Dendritic cell treated with granulocyte-macrophage colony-stimulating factor and Interleukin-4, amounts not matched to agents 40 ng/mL and 50 ng/mL, for 4 days (primary cell): ENCODE results near the gene EMILIN3.

Experiments used
- H3K27ac Mint-ChIP-seq: one replicate; pipeline ENCODE4 v1.8.0; 2022; ENCODE audit warnings: mild to moderate bottlenecking, mixed read lengths
- H3K27me3 Mint-ChIP-seq: one replicate; pipeline ENCODE4 v1.8.0; 2022; ENCODE audit warnings: mild to moderate bottlenecking, mixed read lengths
- H3K36me3 Mint-ChIP-seq: one replicate; pipeline ENCODE4 v1.8.0; 2022; ENCODE audit warnings: low read depth, mixed read lengths
- H3K4me1 Mint-ChIP-seq: one replicate; pipeline ENCODE4 v1.8.0; 2022; ENCODE audit warnings: low read depth, mixed read lengths
- H3K4me3 Mint-ChIP-seq: one replicate; pipeline ENCODE4 v1.8.0; 2022; ENCODE audit warnings: mild to moderate bottlenecking, moderate library complexity, mixed read lengths
- H3K9me3 Mint-ChIP-seq: one replicate; pipeline ENCODE4 v1.8.0; 2022; ENCODE audit warnings: mixed read lengths
- intact Hi-C: fragments of 100-400 bp; cut with micrococcal nuclease; formaldehyde crosslinking; loops from one replicate; pipeline ENCODE4 v1.15.0; 2022

The EMILIN3 gene

DNA sequence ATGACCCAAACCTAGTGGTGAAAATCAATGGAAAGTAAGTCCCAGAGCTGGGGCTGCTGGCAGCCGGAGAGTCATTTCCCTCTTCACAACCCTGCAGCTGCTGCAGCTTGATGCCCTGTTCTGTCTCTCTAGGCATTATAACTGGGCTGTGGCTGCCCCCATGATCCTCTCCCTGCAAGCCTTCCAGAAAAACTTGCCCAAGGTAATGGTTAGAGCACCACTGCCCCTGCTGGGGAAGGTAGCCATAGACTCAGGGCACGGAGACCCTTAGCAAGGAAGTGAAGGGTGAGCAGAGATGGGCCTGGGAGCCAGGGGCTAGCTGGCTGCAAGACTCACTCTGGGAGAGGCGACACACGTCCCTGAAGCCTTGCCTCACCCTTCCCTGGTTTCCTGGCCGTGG lies 14.0 kb downstream of the EMILIN3 start:
- intact Hi-C loops, result no loop called here
- Mint-ChIP-seq H3K9me3 (no peaks in the 10 kb centered on the region), H3K27ac (no peak overlapping the region), H3K27me3 (peaks cover 15% of the 10 kb centered on the region), H3K36me3 (no peaks in the 10 kb centered on the region), H3K4me3 (no peak overlapping the region), H3K4me1 (peaks cover 7% of the 10 kb centered on the region)

DNA sequence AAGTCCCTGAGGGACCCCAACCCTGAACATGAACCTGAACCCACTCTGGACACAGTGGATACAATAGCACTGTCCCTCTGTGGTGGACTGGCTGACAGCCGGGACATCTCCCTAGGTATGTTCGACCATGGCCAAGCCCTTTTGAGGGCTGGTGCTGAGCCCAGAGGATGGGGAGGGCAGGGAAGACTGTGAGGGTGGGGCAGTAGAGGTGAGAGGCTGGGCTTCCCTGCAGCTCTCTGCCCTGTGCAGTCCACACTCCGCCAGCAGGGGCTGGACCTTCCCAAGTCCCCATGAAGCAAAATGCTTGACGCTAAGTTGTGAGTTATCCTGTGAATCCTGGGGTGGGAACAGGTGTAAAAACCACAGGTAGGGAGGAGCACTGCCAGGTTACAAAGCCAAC lies 14.5 kb downstream of the EMILIN3 start:
- H3K27ac Mint-ChIP-seq, result no peak overlapping the region
- peaks cover 15% of the 10 kb centered on the region for H3K27me3 Mint-ChIP-seq
- H3K36me3 Mint-ChIP-seq, result no peaks in the 10 kb centered on the region
- no peaks in the 10 kb centered on the region for H3K9me3 Mint-ChIP-seq
- H3K4me3 Mint-ChIP-seq, result no peak overlapping the region
- intact Hi-C loops, result no loop called here
- peaks cover 7% of the 10 kb centered on the region for H3K4me1 Mint-ChIP-seq

DNA sequence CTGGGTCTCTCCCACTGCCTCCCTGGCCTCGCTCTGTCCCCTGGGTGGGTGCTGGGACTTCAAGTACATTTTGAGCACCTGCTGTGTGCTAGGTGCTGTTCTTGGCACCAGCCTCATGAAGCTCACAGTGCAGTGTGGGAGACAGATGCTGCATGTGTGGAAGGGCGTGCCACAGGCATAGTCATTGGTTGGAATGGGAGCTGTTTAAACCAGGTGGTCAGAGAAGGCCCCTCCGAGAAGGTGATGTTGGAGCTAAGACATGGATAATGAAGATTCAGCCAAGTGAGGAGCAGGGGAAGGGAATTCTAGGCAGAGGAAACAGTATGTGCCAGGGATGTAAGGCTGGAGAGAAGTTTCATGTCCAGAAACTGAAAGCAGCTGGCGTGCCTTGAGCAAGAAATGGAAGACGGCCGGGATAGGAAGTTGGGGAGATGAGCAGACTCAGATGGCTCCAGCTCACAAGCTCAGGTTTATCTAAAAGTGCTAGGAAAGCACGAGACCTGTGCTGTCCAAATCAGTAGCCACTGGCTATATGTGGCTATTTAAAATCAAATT lies 16.1 kb downstream of the EMILIN3 start:
- Mint-ChIP-seq H3K4me1 (peaks cover 7% of the 10 kb centered on the region), H3K4me3 (no peak overlapping the region), H3K27ac (no peak overlapping the region), H3K36me3 (no peaks in the 10 kb centered on the region), H3K27me3 (peaks cover 15% of the 10 kb centered on the region), H3K9me3 (no peaks in the 10 kb centered on the region)
- intact Hi-C loops, result no loop called here

DNA sequence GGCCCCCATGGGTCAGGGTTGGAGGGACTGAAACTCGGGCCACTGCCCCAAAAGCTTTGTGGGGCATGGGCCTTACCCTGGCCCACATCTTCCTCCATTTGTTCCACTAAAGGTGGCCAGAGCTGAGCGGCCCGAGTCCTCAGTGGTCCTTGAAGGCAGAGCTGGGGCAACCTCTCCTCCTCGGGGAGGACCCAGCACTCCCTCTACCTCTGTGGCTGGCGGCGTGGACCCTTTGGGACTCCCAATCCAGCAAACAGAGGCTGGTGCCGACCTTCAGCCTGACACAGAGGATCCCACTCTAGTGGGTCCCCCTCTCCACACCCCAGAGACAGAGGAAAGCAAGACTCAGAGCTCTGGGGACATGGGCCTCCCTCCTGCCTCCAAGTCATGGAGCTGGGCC lies 16.7 kb downstream of the EMILIN3 start:
- peaks cover 14% of the 10 kb centered on the region for H3K27me3 Mint-ChIP-seq
- intact Hi-C loops, result no loop called here

DNA sequence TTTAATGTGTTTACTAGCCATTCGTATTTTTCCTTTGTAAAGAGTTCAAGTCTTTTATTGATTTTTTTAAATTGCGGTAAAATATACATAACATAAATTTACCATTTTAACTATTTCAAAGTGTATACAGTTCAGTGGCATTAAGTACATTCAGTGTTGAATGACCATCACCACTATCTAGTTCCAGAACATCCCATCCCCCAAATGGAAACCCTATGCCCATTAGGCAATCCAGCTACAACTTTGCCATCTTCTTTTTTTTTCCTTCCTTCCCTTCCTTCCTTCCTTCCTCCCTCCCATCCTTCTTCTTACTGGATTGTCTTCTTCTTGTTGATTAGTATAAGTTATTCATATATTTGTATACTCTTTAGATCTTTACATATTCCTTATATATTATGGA lies 17.4 kb downstream of the EMILIN3 start:
- Mint-ChIP-seq H3K9me3 (no peaks in the 10 kb centered on the region), H3K4me1 (peaks cover 7% of the 10 kb centered on the region), H3K27ac (no peak overlapping the region), H3K36me3 (no peaks in the 10 kb centered on the region), H3K4me3 (no peak overlapping the region), H3K27me3 (peaks cover 12% of the 10 kb centered on the region)
- intact Hi-C loops, result no loop called here

More for the DNA sequence above, 16.7 kb downstream of the EMILIN3 start:
- Mint-ChIP-seq H3K4me1 (peaks cover 7% of the 10 kb centered on the region), H3K9me3 (no peaks in the 10 kb centered on the region), H3K27ac (no peak overlapping the region), H3K4me3 (no peak overlapping the region), H3K36me3 (no peaks in the 10 kb centered on the region)

DNA sequence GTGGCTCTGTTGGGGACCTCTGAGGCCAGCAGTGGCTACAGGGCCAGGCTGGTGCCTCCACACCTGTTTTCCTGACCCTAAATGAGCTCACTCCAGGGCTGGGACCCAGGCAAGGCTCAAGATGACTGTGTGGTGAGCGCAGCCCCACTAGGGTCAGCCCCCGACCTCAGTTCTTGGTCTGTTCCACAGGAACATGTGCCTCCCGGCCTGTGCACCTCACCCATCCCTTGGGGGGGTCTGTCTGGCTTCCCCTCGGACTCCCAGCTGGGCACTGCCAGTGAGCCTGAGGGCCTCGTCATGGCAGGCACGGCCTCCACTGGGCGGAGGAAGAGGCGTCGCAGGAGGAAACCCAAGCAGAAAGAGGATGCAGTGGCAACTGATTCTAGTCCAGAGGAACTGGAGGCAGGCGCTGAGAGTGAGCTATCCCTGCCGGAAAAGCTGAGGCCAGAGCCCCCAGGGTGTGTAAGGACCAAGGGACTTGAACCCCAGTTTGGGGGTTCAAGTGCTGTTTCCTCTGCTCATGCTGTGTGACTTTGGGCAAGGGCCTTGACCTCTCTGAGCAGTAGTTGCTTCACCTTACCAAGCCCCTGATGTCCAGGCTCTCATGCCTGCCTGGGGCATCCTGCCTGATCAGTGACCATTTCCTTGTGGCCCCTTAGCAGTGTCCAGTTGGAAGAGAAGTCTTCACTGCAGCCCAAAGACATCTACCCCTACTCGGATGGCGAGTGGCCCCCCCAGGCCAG lies 18.0 kb downstream of the EMILIN3 start:
- H3K27ac Mint-ChIP-seq, result no peak overlapping the region
- peaks cover 7% of the 10 kb centered on the region for H3K4me1 Mint-ChIP-seq
- intact Hi-C loops, result no loop called here
- H3K27me3 Mint-ChIP-seq, result peaks cover 12% of the 10 kb centered on the region
- no peak overlapping the region for H3K4me3 Mint-ChIP-seq
- H3K36me3 Mint-ChIP-seq, result no peaks in the 10 kb centered on the region
- no peaks in the 10 kb centered on the region for H3K9me3 Mint-ChIP-seq

DNA sequence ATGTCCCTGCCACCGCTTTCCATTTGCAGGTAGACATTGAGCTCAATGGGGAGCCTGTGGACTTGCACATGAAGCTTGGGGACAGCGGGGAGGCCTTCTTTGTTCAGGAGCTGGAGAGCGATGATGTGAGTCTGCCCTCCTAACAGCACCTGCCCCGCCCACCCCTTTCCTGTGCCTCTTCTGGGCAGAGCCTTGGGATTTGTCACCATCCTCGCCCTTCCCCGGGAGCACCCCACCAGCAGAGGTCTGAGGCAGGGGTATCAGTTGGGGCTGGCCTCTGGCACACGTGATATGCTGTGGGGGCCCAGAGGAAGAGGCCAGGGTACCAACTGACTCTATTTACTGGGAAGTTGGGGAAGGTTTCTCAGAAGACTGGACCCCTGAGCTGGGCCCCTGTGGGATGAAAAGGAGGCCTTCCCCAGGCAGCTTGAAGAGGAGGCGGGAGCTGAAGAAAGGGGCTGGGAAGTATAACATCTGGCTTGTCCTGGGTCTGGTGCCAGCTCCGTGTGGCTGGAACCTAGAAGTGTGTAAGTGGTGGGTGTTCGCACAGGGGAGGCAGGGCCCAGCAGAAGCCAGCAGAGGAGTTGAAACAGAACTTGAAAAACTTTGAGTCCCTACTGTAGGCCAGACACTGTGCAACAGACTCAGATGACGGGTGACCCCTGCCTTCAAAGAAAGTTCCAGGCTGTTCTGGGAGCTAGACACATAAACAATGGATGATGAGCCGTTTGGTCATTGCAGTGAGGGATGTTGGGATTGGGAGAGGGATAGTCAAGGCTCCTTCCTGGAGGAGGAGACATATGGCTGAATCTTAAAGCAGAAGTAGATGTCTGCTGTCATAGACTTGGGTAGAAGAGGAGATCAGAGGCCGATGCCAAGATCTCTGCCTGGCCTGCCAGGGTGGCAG lies 18.8 kb downstream of the EMILIN3 start:
- H3K27me3 Mint-ChIP-seq, result peaks cover 12% of the 10 kb centered on the region
- no peak overlapping the region for H3K4me3 Mint-ChIP-seq
- intact Hi-C loops, result no loop called here
- H3K36me3 Mint-ChIP-seq, result no peaks in the 10 kb centered on the region
- no peak overlapping the region for H3K27ac Mint-ChIP-seq
- H3K4me1 Mint-ChIP-seq, result peaks cover 7% of the 10 kb centered on the region
- no peaks in the 10 kb centered on the region for H3K9me3 Mint-ChIP-seq

DNA sequence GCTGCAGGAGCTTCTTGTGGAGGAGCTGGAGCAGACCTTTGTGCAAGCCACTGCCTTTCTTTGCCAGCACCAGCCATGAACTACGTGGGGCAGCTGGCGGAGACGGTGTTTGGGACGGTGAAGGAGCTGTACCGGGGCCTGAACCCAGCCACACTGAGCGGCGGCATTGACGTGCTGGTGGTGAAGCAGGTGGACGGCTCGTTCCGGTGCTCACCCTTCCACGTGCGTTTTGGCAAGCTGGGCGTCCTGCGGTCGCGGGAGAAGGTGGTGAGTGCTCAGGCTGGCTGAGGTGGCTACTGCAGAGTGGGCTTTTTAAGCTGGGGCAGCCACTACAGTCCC lies 20.9 kb downstream of the EMILIN3 start:
- Mint-ChIP-seq H3K9me3 (no peaks in the 10 kb centered on the region), H3K4me3 (no peak overlapping the region), H3K27ac (no peak overlapping the region), H3K4me1 (peaks cover 6% of the 10 kb centered on the region), H3K36me3 (no peaks in the 10 kb centered on the region), H3K27me3 (peaks cover 15% of the 10 kb centered on the region)
- intact Hi-C loops, result no loop called here

DNA sequence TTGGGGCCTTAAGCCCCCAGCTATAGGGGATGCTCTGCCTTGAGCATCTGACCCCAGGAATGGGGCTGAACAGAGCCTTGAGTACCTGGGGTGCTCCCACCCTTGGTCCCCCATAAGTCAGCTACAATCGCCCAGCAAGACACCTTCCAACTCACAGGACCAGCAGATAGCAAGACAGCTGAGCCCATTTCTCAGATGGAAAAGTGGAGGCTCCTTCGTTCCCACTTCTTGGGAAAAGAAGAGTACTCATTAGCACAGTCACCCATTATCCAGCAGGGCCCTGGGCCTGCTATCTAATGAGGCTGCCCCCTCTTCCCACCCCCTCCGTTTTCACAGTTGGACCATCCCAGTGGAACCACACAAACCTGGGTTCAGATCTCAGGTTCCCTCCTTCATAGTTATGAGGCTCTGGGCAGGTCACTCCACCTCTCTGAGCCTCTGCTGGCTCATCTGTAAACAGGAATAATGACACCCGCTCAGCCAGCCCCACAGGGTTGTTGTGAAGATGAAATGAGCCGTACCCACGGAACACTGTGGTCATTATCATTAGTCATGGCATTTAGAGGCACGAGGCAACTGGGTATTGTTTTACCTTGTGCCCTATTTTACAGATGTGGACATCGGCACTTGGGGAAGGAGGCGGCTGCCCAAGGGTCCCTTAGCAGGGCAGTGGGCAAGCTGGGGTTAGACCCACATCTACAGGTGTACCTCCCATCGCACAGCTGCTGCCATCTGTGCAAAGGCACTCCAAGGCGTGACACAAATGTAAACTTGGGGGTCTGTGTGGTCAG lies 21.5 kb downstream of the EMILIN3 start:
- no peak overlapping the region for H3K4me3 Mint-ChIP-seq
- no peaks in the 10 kb centered on the region for H3K9me3 Mint-ChIP-seq
- H3K4me1 Mint-ChIP-seq, result peaks cover 6% of the 10 kb centered on the region
- intact Hi-C loops, result no loop called here
- peaks cover 12% of the 10 kb centered on the region for H3K27me3 Mint-ChIP-seq
- no peak overlapping the region for H3K27ac Mint-ChIP-seq
- H3K36me3 Mint-ChIP-seq, result no peaks in the 10 kb centered on the region

DNA sequence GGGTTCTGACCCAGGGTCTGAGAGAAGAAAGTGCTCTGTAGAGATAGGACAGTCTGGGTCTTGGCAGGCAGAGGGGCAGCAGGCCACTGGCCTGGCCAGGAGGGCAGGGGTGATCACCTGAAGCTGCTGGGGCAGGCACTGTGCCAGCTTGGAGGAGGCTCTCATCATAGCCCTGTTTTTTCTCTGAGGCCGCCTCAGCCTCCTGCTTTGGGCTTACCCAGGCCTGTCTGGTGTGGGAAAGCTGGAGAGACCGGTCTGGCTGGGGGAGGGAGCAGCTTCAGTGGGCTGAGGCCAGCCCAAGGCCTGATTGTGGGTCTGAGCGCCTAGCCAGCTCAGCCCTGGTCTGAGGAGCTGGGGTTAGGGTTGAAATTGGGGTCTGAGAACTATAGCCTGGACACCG lies 22.1 kb downstream of the EMILIN3 start:
- peaks cover 9% of the 10 kb centered on the region for H3K4me1 Mint-ChIP-seq
- no peak overlapping the region for H3K27ac Mint-ChIP-seq
- no peaks in the 10 kb centered on the region for H3K36me3 Mint-ChIP-seq
- intact Hi-C loops, result no loop called here
- no peaks in the 10 kb centered on the region for H3K9me3 Mint-ChIP-seq
- H3K4me3 Mint-ChIP-seq, result no peak overlapping the region
- peaks cover 17% of the 10 kb centered on the region for H3K27me3 Mint-ChIP-seq

DNA sequence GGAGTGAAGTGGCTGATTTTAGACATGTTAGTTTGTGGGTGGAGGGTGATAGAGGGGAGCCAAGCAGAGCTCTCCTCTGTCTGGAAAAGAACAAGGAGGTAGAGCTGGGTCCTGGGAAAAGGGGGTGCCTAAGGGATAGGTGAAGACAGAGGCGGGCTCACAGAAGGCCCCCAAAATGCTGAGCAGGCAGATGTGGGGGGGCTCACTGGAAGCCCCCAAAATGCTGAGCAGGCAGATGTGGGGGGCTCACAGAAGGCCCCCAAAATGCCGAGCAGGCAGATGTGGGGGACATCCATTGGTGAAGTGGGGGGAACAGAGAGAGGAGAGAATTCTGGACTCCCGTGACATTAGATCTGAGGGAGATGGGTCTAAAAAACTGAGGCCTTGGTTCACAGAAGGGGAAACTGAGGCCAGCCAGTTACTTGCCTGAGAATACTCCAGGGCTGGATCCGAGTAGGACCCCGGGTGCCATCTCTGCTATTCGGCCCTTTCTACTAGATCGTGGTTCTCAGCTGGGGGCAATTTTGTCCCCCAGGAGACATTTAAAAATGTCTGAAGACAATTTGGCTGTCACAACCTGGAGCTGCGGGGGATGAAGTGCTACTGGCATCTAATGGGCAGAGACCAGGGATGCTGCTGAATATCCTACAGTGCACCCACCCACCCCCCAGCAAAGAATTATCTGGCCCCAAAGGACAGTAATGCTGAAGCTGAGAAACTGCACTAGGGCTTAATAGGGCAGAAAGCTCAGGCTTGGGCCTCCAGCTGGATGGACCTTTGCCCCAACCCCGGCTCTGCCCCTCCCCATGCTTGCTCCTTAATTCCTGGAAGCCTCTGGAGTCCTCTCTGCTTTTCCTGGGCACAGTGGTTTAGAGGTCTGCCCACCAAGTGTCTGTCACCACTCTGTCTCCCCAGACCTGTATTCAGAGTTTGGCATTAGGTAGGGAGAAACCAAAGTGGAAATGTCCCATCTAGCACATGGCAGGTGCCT lies 23.8 kb downstream of the EMILIN3 start:
- H3K4me1 Mint-ChIP-seq, result peaks cover 9% of the 10 kb centered on the region
- no peak overlapping the region for H3K4me3 Mint-ChIP-seq
- no peaks in the 10 kb centered on the region for H3K9me3 Mint-ChIP-seq
- peaks cover 29% of the 10 kb centered on the region for H3K27me3 Mint-ChIP-seq
- intact Hi-C loops, result no loop called here
- no peaks in the 10 kb centered on the region for H3K36me3 Mint-ChIP-seq
- no peak overlapping the region for H3K27ac Mint-ChIP-seq

DNA sequence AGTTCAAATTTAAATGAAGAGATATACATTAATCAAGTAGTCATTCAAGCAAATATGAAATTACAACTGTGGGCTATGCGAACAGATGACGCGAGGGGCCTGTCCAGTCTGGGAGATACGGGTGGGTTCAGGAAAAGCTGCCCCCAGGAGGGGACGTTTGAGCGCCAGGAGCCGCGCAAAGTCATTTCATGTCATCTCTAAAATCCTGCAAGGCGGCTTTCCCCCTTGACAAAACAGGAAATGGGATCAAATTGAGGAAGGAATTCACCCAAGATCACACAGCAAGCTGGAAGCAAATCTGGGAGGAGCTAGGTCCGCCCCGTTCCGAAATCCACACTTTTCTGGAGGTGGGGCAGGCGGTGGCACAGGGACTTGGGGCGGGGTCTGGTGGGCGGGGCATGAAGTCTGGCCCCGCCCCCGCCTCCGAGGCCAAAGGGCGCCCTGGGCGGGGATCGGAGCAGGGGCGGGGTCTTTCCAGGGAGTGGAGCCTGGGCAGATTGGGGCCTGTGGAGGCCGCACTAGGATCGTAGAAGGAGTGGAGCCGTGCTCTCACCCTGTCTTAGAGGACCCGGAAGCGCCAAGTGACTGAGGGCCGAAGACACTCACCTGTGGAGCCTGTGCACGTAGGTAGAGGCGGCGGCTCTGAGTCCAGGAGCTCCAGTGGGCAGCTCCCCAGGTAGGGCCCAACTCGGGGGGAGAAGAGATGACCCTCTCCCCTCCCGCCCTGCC lies 26.1 kb downstream of the EMILIN3 start, which contains the start of gene LPIN3:
Gene LPIN3 (plus strand): TSS at position 495 of the 729 bp plus-strand sequence. CDS start 4,983 bp downstream, outside the sequence.
- peak within 1 kb of the TSS; percentile 61 for H3K27ac Mint-ChIP-seq
- no peaks in the 10 kb centered on the region for H3K36me3 Mint-ChIP-seq
- H3K27me3 Mint-ChIP-seq, result peaks cover 45% of the 10 kb centered on the region
- peaks cover 9% of the 10 kb centered on the region for H3K4me1 Mint-ChIP-seq
- peak within 1 kb of the TSS; percentile 76 for H3K4me3 Mint-ChIP-seq
- intact Hi-C loops, result loop anchor here (1.0 to 2.0 kb wide), 3 partner anchors 23 to 372 kb away; partner anchors contain the start of gene ZHX3
- H3K9me3 Mint-ChIP-seq, result no peaks in the 10 kb centered on the region
